Hematopoietic multipotent progenitor cell (in vitro differentiated cells): ENCODE measurements around the gene SH3YL1. TPM values are rescaled to one million over a fixed set of nuclear protein-coding genes. Genes with fewer than 3 reads are reported as not detected.

Experiments
- DNase-seq, 3 donors: peaks; one replicate each; pipeline ENCODE4 v3.0.0-alpha.2; 2011 to 2015; ENCODE audit warnings: low read depth in 2 of 3, low spot score in 2 of 3
- total RNA-seq: library from RNA; depleted of rRNA; stranded (reverse); fragments of >200 nt; gene quantifications from one replicate; pipeline ENCODE4 v1.2.3, GENCODE V29; 2012

SH3YL1 gene
- 13.2 TPM for total RNA-seq

- DNase-seq: peak in 2 of 3 donors; percentile 32 to 37
These were observed at the start of gene SH3YL1 for GRCh38 chr2:263774-264492. SH3YL1 (minus strand) TSS chr2:264032; CDS start chr2:263984, 48 bp downstream.

- DNase-seq: no peak
These were observed 47.2 kb upstream of the SH3YL1 start for GRCh38 chr2:310994-311393.

- DNase-seq: no peak
These were observed 46.2 kb upstream of the SH3YL1 start for GRCh38 chr2:309954-310510.

GRCh38 chr2:309148-309953, 45.5 kb upstream of the SH3YL1 start:
- DNase-seq: no peak

- no peak for DNase-seq
These were observed 41.5 kb upstream of the SH3YL1 start for GRCh38 chr2:305366-305765.

- DNase-seq: no peak
These were observed 32.5 kb upstream of the SH3YL1 start for GRCh38 chr2:296354-296753.

- no peak for DNase-seq
These were observed 31.3 kb upstream of the SH3YL1 start for GRCh38 chr2:295090-295489.

- peak; percentile 17 to 73 (median 62) for DNase-seq
These were observed 26.4 kb upstream of the SH3YL1 start for GRCh38 chr2:290090-290722.

- DNase-seq: no peak
These were observed 25.7 kb upstream of the SH3YL1 start for GRCh38 chr2:289362-290089.

- peak in 1 of 3 donors; percentile 24 for DNase-seq
These were observed 25.0 kb upstream of the SH3YL1 start for GRCh38 chr2:288758-289361.

- DNase-seq: peak in 1 of 3 donors; percentile 10
These were observed 24.3 kb upstream of the SH3YL1 start, which contains the start of gene ALKAL2 for GRCh38 chr2:287911-288757. ALKAL2 (minus strand) TSS chr2:288091; CDS start chr2:287835, 256 bp downstream.

- DNase-seq: peak in 1 of 3 donors; percentile 41
These were observed 23.6 kb upstream of the SH3YL1 start for GRCh38 chr2:287471-287885.

GRCh38 chr2:286774-287392, 23.1 kb upstream of the SH3YL1 start:
- DNase-seq: no peak

- no peak for DNase-seq
These were observed 22.2 kb upstream of the SH3YL1 start for GRCh38 chr2:286035-286434.

GRCh38 chr2:285531-285930, 21.7 kb upstream of the SH3YL1 start:
- no peak for DNase-seq

GRCh38 chr2:284896-285492, 21.2 kb upstream of the SH3YL1 start:
- DNase-seq: no peak

- DNase-seq: no peak
These were observed 20.4 kb upstream of the SH3YL1 start for GRCh38 chr2:283996-284794.
